HG02642 (cell line): ENCODE measurements around the gene AMZ1.
"Not testable (repeated sequence)": the region's sequence is repeated elsewhere in the genome, so short reads cannot be mapped to it uniquely, and the experiment has no call there.

Experiments used
- ATAC-seq: cut with Tn5 transposase; IDR thresholded peaks from one replicate; pipeline ENCODE4 v1.9.1; 2021; ENCODE audit warnings: mild to moderate bottlenecking; ENCODE audit not compliant: unreplicated experiment, poor library complexity

Gene AMZ1

GRCh38 chr7:2723138-2723850, 35.3 kb downstream of the AMZ1 start:
- no peak for ATAC-seq

- not testable (repeated sequence) for ATAC-seq
These were observed 36.0 kb downstream of the AMZ1 start for GRCh38 chr7:2724036-2724435.

GRCh38 chr7:2724453-2725177, 36.6 kb downstream of the AMZ1 start:
- no peak for ATAC-seq

- ATAC-seq, result no peak
These were observed 37.4 kb downstream of the AMZ1 start for GRCh38 chr7:2725178-2726105.

- ATAC-seq, result no peak
These were observed 38.5 kb downstream of the AMZ1 start for GRCh38 chr7:2726316-2727018.

- not testable (repeated sequence) for ATAC-seq
These were observed 39.2 kb downstream of the AMZ1 start for GRCh38 chr7:2727206-2727605.

GRCh38 chr7:2728316-2729030, 40.5 kb downstream of the AMZ1 start:
- ATAC-seq, result no peak

- no peak for ATAC-seq
These were observed 41.3 kb downstream of the AMZ1 start for GRCh38 chr7:2729031-2729892.

- ATAC-seq, result no peak
These were observed 42.1 kb downstream of the AMZ1 start for GRCh38 chr7:2729893-2730716.

- no peak for ATAC-seq
These were observed 43.1 kb downstream of the AMZ1 start for GRCh38 chr7:2730846-2731770.

GRCh38 chr7:2732388-2732787, 44.4 kb downstream of the AMZ1 start:
- no peak for ATAC-seq

GRCh38 chr7:2732959-2733584, 45.1 kb downstream of the AMZ1 start:
- ATAC-seq, result no peak

GRCh38 chr7:2734084-2734686, 46.2 kb downstream of the AMZ1 start:
- ATAC-seq, result no peak

- ATAC-seq, result no peak
These were observed 47.0 kb downstream of the AMZ1 start for GRCh38 chr7:2734751-2735571.

- no peak for ATAC-seq
These were observed 47.7 kb downstream of the AMZ1 start for GRCh38 chr7:2735744-2736143.
